ENCODE data around the gene ENOX1. TPM values are rescaled to one million over a fixed set of nuclear protein-coding genes. Genes with fewer than 3 reads are reported as not detected.

The ENOX1 gene
- polyA plus RNA-seq, 3 donors: 0.04 TPM; not detected in 2

DNA sequence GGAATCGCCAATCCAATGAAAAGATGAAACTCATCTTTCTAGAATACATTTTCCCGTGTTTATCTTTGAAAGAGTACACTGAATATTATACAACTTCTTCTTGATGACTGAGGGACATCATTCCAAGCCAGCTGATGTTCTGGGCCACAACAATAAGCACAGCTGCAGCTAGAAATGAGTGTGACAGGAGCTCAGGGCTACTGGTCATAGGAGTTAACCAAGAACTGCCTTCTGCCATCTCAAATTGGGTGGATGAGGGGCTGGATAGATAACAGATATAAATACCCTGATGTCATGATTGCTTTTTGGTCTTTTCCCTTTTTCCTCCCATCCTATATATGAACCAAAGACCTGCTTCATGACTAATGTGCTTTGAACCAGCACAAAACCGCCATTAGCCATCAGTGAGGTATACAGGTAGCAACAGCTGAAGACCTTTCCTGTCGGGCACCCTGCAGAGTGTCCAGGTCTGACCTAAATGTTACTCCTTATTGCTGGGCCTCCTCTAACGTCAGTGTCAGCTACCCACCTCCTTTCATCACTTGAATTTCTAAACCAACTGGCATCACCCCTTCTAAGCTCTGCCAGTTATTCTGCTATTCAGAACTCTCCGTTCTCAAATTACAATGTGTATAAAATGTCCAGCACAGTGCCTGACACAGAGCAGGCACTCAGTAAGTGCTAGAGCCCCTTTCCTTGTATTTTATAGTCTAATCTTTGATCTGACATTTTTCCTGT is 178.2 kb downstream of the ENOX1 start:
- no peaks in the 10 kb centered on the region for H3K36me3 Mint-ChIP-seq
- H3K9ac ChIP-seq (ENCODE audit: insufficient read depth, low read length, poor library complexity, severe bottlenecking): no peak overlapping the region
- intact Hi-C loops (cut with micrococcal nuclease): no loop called here

GRCh38 chr13:43597599-43597945 is 189.2 kb downstream of the ENOX1 start:
- H3K9ac ChIP-seq (ENCODE audit: insufficient read depth, low read length, poor library complexity, severe bottlenecking): no peak overlapping the region
- Mint-ChIP-seq H3K36me3 (no peaks in the 10 kb centered on the region), H3K27me3 (ENCODE audit: low read depth in 3 of 3) (peaks cover 0 to 2% (median 0%) of the 10 kb centered on the region in 3 donors), H3K4me3 (no peak overlapping the region), H3K4me1 (no peaks in the 10 kb centered on the region), H3K27ac (no peak overlapping the region), H3K9me3 (peaks cover 5 to 14% (median 8%) of the 10 kb centered on the region in 7 donors)
- TF ChIP-seq, protein P1, sequence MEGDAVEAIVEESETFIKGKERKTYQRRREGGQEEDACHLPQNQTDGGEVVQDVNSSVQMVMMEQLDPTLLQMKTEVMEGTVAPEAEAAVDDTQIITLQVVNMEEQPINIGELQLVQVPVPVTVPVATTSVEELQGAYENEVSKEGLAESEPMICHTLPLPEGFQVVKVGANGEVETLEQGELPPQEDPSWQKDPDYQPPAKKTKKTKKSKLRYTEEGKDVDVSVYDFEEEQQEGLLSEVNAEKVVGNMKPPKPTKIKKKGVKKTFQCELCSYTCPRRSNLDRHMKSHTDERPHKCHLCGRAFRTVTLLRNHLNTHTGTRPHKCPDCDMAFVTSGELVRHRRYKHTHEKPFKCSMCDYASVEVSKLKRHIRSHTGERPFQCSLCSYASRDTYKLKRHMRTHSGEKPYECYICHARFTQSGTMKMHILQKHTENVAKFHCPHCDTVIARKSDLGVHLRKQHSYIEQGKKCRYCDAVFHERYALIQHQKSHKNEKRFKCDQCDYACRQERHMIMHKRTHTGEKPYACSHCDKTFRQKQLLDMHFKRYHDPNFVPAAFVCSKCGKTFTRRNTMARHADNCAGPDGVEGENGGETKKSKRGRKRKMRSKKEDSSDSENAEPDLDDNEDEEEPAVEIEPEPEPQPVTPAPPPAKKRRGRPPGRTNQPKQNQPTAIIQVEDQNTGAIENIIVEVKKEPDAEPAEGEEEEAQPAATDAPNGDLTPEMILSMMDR (IDR thresholded peaks at IDR 0.05): no peak
- H3K79me2 ChIP-seq (ENCODE audit: insufficient read depth, low read length): no peaks in the 10 kb centered on the region
- no peak overlapping the region for H3K4me3 ChIP-seq (replicated peaks in 1 of 3; ENCODE audit: low read depth in 2 of 3, low read length in 3 of 3)
- intact Hi-C loops (cut with micrococcal nuclease): no loop called here
- H3K36me3 ChIP-seq (replicated peaks in 1 of 2; ENCODE audit: control insufficient read depth in 1 of 2, insufficient read depth in 2 of 2, low read length in 2 of 2): no peaks in the 10 kb centered on the region
- no peak overlapping the region for H3K27ac ChIP-seq (ENCODE audit: low read depth in 1 of 2, low read length in 2 of 2)
- H3K4me1 ChIP-seq (ENCODE audit: control insufficient read depth in 1 of 2, insufficient read depth in 2 of 2, low read length in 2 of 2): no peaks in the 10 kb centered on the region
- peaks cover 0 to 7% of the 10 kb centered on the region in 2 donors for H3K9me3 ChIP-seq (replicated peaks in 1 of 2; ENCODE audit: control insufficient read depth in 1 of 2, insufficient read depth in 1 of 2, low read length in 2 of 2)
- 100% methylated on average over 1 of the region's 1 CpG for WGBS (ENCODE audit: insufficient coverage)
- DNase-seq: no peak
- no peaks in the 10 kb centered on the region for H4K20me1 ChIP-seq (ENCODE audit: insufficient read depth, low read length)
- no peak overlapping the region for H2AFZ ChIP-seq (ENCODE audit: insufficient read depth, low read depth, low read length, poor library complexity, severe bottlenecking)
- H3K4me2 ChIP-seq (replicated peaks; ENCODE audit: extremely low read depth, low read length, poor library complexity, severe bottlenecking): no peak overlapping the region
- no peaks in the 10 kb centered on the region for H3K27me3 ChIP-seq (ENCODE audit: control insufficient read depth in 2 of 2, insufficient read depth in 2 of 2, low read length in 2 of 2)

More for the DNA sequence above, 178.2 kb downstream of the ENOX1 start:
- no peak overlapping the region for H3K27ac ChIP-seq (ENCODE audit: low read depth in 1 of 2, low read length in 2 of 2)
- H4K20me1 ChIP-seq (ENCODE audit: insufficient read depth, low read length): no peaks in the 10 kb centered on the region
- no peaks in the 10 kb centered on the region for H3K36me3 ChIP-seq (replicated peaks in 1 of 2; ENCODE audit: control insufficient read depth in 1 of 2, insufficient read depth in 2 of 2, low read length in 2 of 2)
- no peak overlapping the region for H3K4me2 ChIP-seq (replicated peaks; ENCODE audit: extremely low read depth, low read length, poor library complexity, severe bottlenecking)
- no peak for DNase-seq
- no peak overlapping the region for H2AFZ ChIP-seq (ENCODE audit: insufficient read depth, low read depth, low read length, poor library complexity, severe bottlenecking)
- 89% methylated on average over 3 of the region's 6 CpGs for WGBS (ENCODE audit: insufficient coverage)
- no peaks in the 10 kb centered on the region for H3K27me3 ChIP-seq (ENCODE audit: control insufficient read depth in 2 of 2, insufficient read depth in 2 of 2, low read length in 2 of 2)
- Mint-ChIP-seq H3K4me1 (no peaks in the 10 kb centered on the region), H3K27me3 (ENCODE audit: low read depth in 3 of 3) (no peaks in the 10 kb centered on the region), H3K4me3 (no peak overlapping the region), H3K27ac (no peak overlapping the region), H3K9me3 (peaks cover 0 to 11% (median 5%) of the 10 kb centered on the region in 7 donors)
- no peaks in the 10 kb centered on the region for H3K79me2 ChIP-seq (ENCODE audit: insufficient read depth, low read length)
- H3K4me3 ChIP-seq (replicated peaks in 1 of 3; ENCODE audit: low read depth in 2 of 3, low read length in 3 of 3): no peak overlapping the region
- H3K4me1 ChIP-seq (ENCODE audit: control insufficient read depth in 1 of 2, insufficient read depth in 2 of 2, low read length in 2 of 2): no peaks in the 10 kb centered on the region
- peaks cover 0 to 4% of the 10 kb centered on the region in 2 donors for H3K9me3 ChIP-seq (replicated peaks in 1 of 2; ENCODE audit: control insufficient read depth in 1 of 2, insufficient read depth in 1 of 2, low read length in 2 of 2)
- TF ChIP-seq, protein P1 (IDR thresholded peaks at IDR 0.05): no peak
